Cardiac fibroblast (primary cell): ENCODE results near the gene PKDCC.

Experiments
- DNase-seq, 2 donors: peaks; one replicate each; pipeline versions ENCODE4 v3.0.0 to v3.0.0-alpha.2; 2010; ENCODE audit warnings: low read depth in 2 of 2
- H3K4me3 ChIP-seq, 2 donors: replicated peaks in 1 of 2; 1 replicate in 1 of 2; 2 replicates in 1 of 2; pipeline ENCODE4 v1.5.1; 2011; ENCODE audit warnings: low read depth in 2 of 2, low read length in 2 of 2, mild to moderate bottlenecking in 2 of 2, moderate library complexity in 1 of 2
- CTCF ChIP-seq: IDR thresholded peaks from one replicate; pipeline ENCODE4 v1.5.1; 2011; ENCODE audit warnings: low read depth, mild to moderate bottlenecking, low read length, inconsistent platforms

PKDCC gene

GRCh38 chr2:42047488-42048298 lies at the start of gene PKDCC:
PKDCC (plus strand) TSS chr2:42048021; CDS start chr2:42048200, 179 bp downstream.
- no peak for TF ChIP-seq CTCF
- peak; percentile 72 to 96 for DNase-seq
- peak within 1 kb of the TSS; percentile 64 to 91 for H3K4me3 ChIP-seq

- no peak for TF ChIP-seq CTCF
- peak in 1 of 2 donors; percentile 86 for DNase-seq
- H3K4me3 ChIP-seq, result no peak overlapping the region
Observed at GRCh38 chr2:41998186-41999127, 49.4 kb upstream of the PKDCC start.

- no peak for DNase-seq
- TF ChIP-seq CTCF, result no peak
- H3K4me3 ChIP-seq, result no peak overlapping the region
Observed at GRCh38 chr2:41999128-41999480, 48.7 kb upstream of the PKDCC start.

GRCh38 chr2:41999592-42000281 lies 48.1 kb upstream of the PKDCC start:
- TF ChIP-seq CTCF, result no peak
- no peak for DNase-seq
- H3K4me3 ChIP-seq, result no peak overlapping the region

GRCh38 chr2:42001711-42002201 lies 46.1 kb upstream of the PKDCC start:
- no peak for TF ChIP-seq CTCF
- no peak overlapping the region for H3K4me3 ChIP-seq
- no peak for DNase-seq

GRCh38 chr2:42007551-42007950 lies 40.3 kb upstream of the PKDCC start:
- no peak for TF ChIP-seq CTCF
- no peak for DNase-seq
- H3K4me3 ChIP-seq, result no peak overlapping the region
